Erythroblast (primary cell): ENCODE measurements around the gene SEC24B.

Source experiments
- GATA1 ChIP-seq: IDR thresholded peaks from 2 replicates; pipeline ENCODE4 v1.6.1; 2011; ENCODE audit warnings: low read depth, mild to moderate bottlenecking, control low read depth, low read length, moderate library complexity
- POLR2A ChIP-seq: IDR thresholded peaks from 2 replicates; pipeline ENCODE4 v1.6.1; 2011; ENCODE audit warnings: mild to moderate bottlenecking, low read length

DNA sequence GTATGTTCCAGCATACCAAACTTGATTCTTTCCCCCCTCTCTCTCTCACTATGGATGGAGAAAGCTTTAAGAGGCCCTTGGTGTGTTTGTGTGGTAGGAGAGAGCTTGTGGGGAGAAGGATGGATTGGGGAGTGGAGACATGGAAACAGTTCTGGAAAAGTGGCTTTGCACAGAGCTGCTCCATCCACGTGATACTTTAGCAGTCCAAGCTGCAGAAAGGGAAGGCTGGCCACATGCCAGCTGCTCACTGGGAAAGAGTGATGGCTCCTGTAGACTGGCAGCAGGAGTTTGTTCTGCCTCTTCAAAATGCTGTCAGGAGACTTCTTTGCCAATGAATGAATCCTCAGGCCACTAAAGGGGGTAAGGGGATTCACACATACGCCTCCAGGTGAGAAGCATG is 21.7 kb upstream of the SEC24B start:
- no peak for TF ChIP-seq POLR2A
- no peak for TF ChIP-seq GATA1
